ENCODE data around the gene TUBD1.
"Not testable (repeated sequence)": the region's sequence is repeated elsewhere in the genome, so short reads cannot be mapped to it uniquely, and the experiment has no call there.

The TUBD1 gene

GRCh38 chr17:59876107-59876506, 16.6 kb downstream of the TUBD1 start:
- in situ Hi-C loops (cut with MboI; ENCODE audit: low sequenced_read_pairs, unreplicated experiment) = no loop called here
- DNase-seq (ENCODE audit: low spot score) = no peak
- TF ChIP-seq CTCF (IDR thresholded peaks at IDR 0.05; ENCODE audit: borderline replicate concordance, control extremely low read depth, extremely low read depth, insufficient read depth, missing control alignments) = no peak

- TF ChIP-seq CTCF (IDR thresholded peaks at IDR 0.05; ENCODE audit: borderline replicate concordance, control extremely low read depth, extremely low read depth, insufficient read depth, missing control alignments) = no peak
- DNase-seq (ENCODE audit: low spot score) = no peak
- in situ Hi-C loops (cut with MboI; ENCODE audit: low sequenced_read_pairs, unreplicated experiment) = no loop called here
Observed at GRCh38 chr17:59874376-59874775, 18.4 kb downstream of the TUBD1 start.

DNA sequence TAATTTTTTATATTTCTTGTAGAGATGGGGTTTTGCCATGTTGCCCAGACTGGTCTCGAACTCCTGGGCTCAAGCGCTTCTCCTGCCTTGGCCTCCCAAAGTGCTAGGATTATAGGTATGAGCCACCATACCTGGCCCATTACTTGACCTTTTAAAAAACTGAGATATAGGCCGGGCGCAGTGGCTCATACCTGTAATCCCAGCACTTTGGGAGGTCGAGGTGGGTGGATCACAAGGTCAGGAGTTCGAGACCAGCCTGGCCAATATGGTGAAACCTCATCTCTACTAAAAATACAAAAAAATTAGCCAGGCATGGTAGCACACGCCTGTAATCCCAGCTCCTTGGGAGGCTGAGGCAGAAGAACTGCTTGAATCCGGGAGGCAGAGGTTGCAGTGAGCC, 19.3 kb downstream of the TUBD1 start:
- in situ Hi-C loops (cut with MboI; ENCODE audit: low sequenced_read_pairs, unreplicated experiment) = not testable (repeated sequence)

DNA sequence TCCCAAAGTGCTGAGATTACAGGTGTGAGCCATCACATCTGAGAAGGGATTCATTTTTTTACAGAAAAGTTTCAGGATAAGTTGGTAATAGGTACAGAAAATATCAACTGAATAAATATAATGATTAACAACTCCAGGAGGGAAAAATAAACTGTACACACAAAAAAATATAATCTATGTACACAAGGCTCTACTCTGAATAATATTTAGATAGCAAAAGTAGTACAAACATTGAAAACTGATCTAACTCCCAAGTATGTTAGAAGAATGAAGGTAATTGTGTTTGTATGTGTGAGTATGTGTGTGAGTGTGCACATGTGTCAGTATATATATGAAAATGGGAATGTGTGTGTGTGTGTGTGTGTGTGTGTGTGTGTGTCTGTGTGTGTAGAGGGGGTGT, 20.4 kb downstream of the TUBD1 start:
- in situ Hi-C loops (cut with MboI; ENCODE audit: low sequenced_read_pairs, unreplicated experiment) = no loop called here
- DNase-seq (ENCODE audit: low spot score) = no peak
- no peak for TF ChIP-seq CTCF (IDR thresholded peaks at IDR 0.05; ENCODE audit: borderline replicate concordance, control extremely low read depth, extremely low read depth, insufficient read depth, missing control alignments)

More for the DNA sequence above, 19.3 kb downstream of the TUBD1 start:
- DNase-seq (ENCODE audit: low spot score) = not testable (repeated sequence)

DNA sequence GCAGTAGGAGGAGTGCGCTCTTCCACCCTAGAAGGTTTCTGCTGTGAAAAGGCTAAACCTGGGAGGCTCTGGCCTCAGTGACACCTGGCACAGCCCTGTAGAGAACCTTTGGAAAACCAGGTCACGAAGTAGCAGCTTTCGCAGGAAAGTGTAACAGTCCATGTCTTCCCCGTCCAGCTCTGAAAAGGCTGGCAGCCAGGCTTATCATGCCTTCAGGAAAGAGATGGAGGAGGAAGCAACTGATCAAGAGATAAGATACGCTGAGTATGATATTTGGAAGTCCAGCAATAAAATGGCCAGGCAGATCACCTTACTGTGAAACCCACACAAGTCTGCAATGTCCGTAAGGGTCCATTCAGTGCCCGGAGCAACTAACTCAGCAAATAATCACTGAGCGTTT, 22.3 kb downstream of the TUBD1 start:
- no peak for DNase-seq (ENCODE audit: low spot score)
- in situ Hi-C loops (cut with MboI; ENCODE audit: low sequenced_read_pairs, unreplicated experiment) = no loop called here
- TF ChIP-seq CTCF (IDR thresholded peaks at IDR 0.05; ENCODE audit: borderline replicate concordance, control extremely low read depth, extremely low read depth, insufficient read depth, missing control alignments) = no peak

GRCh38 chr17:59869941-59870218, 22.9 kb downstream of the TUBD1 start:
- TF ChIP-seq CTCF (IDR thresholded peaks at IDR 0.05; ENCODE audit: borderline replicate concordance, control extremely low read depth, extremely low read depth, insufficient read depth, missing control alignments) = no peak
- in situ Hi-C loops (cut with MboI; ENCODE audit: low sequenced_read_pairs, unreplicated experiment) = no loop called here

GRCh38 chr17:59863616-59864015, 29.1 kb downstream of the TUBD1 start:
- DNase-seq (ENCODE audit: low spot score) = no peak
- TF ChIP-seq CTCF (IDR thresholded peaks at IDR 0.05; ENCODE audit: borderline replicate concordance, control extremely low read depth, extremely low read depth, insufficient read depth, missing control alignments) = no peak
- in situ Hi-C loops (cut with MboI; ENCODE audit: low sequenced_read_pairs, unreplicated experiment) = no loop called here

More at GRCh38 chr17:59869941-59870218, 22.9 kb downstream of the TUBD1 start:
- no peak for DNase-seq (ENCODE audit: low spot score)
